ENCODE measurements around the gene IGF2BP2.

DNA sequence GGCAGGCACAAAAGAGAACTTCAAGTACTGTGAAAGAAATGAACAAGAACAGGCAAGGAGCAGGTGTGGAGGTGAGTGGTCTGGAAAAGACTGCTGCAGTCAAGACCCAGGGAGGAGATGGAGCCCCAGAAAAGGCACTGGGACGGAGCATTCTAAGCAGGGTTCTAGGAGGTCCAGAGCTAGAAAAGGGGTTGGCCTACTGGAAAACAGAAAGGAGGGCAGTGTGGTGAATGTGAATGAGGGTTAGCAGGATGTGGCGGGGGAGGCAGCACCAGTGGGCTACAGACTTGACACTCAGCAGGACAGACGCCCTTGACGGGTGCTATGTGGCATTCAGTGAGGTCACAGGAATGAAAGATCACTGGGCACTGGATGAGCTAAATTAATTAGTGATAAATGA, 163.1 kb downstream of the IGF2BP2 start:
- no peak for TF ChIP-seq SRF (IDR thresholded peaks at IDR 0.05; ENCODE audit: low read depth)
- TF ChIP-seq, protein P1, sequence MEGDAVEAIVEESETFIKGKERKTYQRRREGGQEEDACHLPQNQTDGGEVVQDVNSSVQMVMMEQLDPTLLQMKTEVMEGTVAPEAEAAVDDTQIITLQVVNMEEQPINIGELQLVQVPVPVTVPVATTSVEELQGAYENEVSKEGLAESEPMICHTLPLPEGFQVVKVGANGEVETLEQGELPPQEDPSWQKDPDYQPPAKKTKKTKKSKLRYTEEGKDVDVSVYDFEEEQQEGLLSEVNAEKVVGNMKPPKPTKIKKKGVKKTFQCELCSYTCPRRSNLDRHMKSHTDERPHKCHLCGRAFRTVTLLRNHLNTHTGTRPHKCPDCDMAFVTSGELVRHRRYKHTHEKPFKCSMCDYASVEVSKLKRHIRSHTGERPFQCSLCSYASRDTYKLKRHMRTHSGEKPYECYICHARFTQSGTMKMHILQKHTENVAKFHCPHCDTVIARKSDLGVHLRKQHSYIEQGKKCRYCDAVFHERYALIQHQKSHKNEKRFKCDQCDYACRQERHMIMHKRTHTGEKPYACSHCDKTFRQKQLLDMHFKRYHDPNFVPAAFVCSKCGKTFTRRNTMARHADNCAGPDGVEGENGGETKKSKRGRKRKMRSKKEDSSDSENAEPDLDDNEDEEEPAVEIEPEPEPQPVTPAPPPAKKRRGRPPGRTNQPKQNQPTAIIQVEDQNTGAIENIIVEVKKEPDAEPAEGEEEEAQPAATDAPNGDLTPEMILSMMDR (IDR thresholded peaks at IDR 0.05 in 2 of 3, conservative IDR thresholded peaks at IDR 0.05 in 1 of 3; ENCODE audit: borderline replicate concordance in 1 of 3, insufficient read depth in 1 of 3, low read depth in 2 of 3, low read length in 2 of 3), result no peak
- no peak for TF ChIP-seq POLR2AphosphoS5 (IDR thresholded peaks at IDR 0.05; ENCODE audit: low read depth, low read length)
- no peak for TF ChIP-seq EZH2 (IDR thresholded peaks at IDR 0.05)
- TF ChIP-seq, protein P2, sequence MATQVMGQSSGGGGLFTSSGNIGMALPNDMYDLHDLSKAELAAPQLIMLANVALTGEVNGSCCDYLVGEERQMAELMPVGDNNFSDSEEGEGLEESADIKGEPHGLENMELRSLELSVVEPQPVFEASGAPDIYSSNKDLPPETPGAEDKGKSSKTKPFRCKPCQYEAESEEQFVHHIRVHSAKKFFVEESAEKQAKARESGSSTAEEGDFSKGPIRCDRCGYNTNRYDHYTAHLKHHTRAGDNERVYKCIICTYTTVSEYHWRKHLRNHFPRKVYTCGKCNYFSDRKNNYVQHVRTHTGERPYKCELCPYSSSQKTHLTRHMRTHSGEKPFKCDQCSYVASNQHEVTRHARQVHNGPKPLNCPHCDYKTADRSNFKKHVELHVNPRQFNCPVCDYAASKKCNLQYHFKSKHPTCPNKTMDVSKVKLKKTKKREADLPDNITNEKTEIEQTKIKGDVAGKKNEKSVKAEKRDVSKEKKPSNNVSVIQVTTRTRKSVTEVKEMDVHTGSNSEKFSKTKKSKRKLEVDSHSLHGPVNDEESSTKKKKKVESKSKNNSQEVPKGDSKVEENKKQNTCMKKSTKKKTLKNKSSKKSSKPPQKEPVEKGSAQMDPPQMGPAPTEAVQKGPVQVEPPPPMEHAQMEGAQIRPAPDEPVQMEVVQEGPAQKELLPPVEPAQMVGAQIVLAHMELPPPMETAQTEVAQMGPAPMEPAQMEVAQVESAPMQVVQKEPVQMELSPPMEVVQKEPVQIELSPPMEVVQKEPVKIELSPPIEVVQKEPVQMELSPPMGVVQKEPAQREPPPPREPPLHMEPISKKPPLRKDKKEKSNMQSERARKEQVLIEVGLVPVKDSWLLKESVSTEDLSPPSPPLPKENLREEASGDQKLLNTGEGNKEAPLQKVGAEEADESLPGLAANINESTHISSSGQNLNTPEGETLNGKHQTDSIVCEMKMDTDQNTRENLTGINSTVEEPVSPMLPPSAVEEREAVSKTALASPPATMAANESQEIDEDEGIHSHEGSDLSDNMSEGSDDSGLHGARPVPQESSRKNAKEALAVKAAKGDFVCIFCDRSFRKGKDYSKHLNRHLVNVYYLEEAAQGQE (IDR thresholded peaks at IDR 0.05; ENCODE audit: low read depth), result no peak
- TF ChIP-seq, protein P3, sequence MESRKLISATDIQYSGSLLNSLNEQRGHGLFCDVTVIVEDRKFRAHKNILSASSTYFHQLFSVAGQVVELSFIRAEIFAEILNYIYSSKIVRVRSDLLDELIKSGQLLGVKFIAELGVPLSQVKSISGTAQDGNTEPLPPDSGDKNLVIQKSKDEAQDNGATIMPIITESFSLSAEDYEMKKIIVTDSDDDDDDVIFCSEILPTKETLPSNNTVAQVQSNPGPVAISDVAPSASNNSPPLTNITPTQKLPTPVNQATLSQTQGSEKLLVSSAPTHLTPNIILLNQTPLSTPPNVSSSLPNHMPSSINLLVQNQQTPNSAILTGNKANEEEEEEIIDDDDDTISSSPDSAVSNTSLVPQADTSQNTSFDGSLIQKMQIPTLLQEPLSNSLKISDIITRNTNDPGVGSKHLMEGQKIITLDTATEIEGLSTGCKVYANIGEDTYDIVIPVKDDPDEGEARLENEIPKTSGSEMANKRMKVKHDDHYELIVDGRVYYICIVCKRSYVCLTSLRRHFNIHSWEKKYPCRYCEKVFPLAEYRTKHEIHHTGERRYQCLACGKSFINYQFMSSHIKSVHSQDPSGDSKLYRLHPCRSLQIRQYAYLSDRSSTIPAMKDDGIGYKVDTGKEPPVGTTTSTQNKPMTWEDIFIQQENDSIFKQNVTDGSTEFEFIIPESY (IDR thresholded peaks at IDR 0.05; ENCODE audit: extremely low read depth, insufficient replicate concordance, low read length), result no peak
- no peak for TF ChIP-seq ZFX (IDR thresholded peaks at IDR 0.05)
- no peak for TF ChIP-seq CBX3 (IDR thresholded peaks at IDR 0.05; ENCODE audit: low read depth)
- no peak for TF ChIP-seq RAD21 (IDR thresholded peaks at IDR 0.05; ENCODE audit: low read depth)
- no peak for TF ChIP-seq ZNF274 (IDR thresholded peaks at IDR 0.05; ENCODE audit: low read depth, low read length)
- no peak for TF ChIP-seq YY1 (IDR thresholded peaks at IDR 0.05; ENCODE audit: extremely low read depth, insufficient replicate concordance, low read depth, low read length)
- TF ChIP-seq FOSL1 (IDR thresholded peaks at IDR 0.05; ENCODE audit: low read depth), result no peak
- no peak for TF ChIP-seq JUND (IDR thresholded peaks at IDR 0.05)
- TF ChIP-seq EGR1 (IDR thresholded peaks at IDR 0.05; ENCODE audit: low read depth), result no peak

Measured in HCT116 (cell line).